PC-3 (cell line): ENCODE data around the gene PAPOLB. TPM values are rescaled to one million over a fixed set of nuclear protein-coding genes. Genes with fewer than 3 reads are reported as not detected.

Source experiments
- ATAC-seq: fragments of 200-7000 bp; cut with Tn5 transposase; 2 replicates; pipeline ENCODE4 v1.9.1; 2020; ENCODE audit warnings: mild to moderate bottlenecking, moderate library complexity
- BruUV-seq: library from RNA; stranded (reverse); fragments of 400-500 nt; replicated peaks from 2 replicates; lab custom pipeline; 2021; lab: Mats Ljungman, UMichigan
- CTCF ChIA-PET: fragments of 300-600 bp; sonication (Branson Sonifier 250); formaldehyde crosslinking; loops from one replicate; lab custom pipeline; 2022; ENCODE audit warnings: antibody characterized with exemption; lab: Charles Lee
- POLR2A ChIA-PET: fragments of 300-600 bp; sonication (Branson Sonifier 250); formaldehyde crosslinking; loops from one replicate; lab custom pipeline; 2022; ENCODE audit warnings: antibody characterized with exemption; ENCODE audit not compliant: unreplicated experiment; lab: Charles Lee
- DNase-seq: peaks from one replicate; pipeline ENCODE4 v3.0.0-alpha.2; 2015
- H2AFZ ChIP-seq: fragments of 300-600 bp; sonication (generic); 2 replicates; pipeline ENCODE4 v1.6.0; 2016; ENCODE audit warnings: antibody characterized with exemption, low read length
- H3F3A ChIP-seq: fragments of 300-600 bp; sonication (generic); one replicate; pipeline ENCODE4 v1.6.0; 2017; ENCODE audit warnings: antibody characterized with exemption, low read length, control low read depth, mild to moderate bottlenecking; ENCODE audit not compliant: unreplicated experiment
- H3K27ac ChIP-seq: fragments of 300-600 bp; sonication (generic); 2 replicates; pipeline ENCODE4 v1.5.1; 2016; ENCODE audit warnings: mild to moderate bottlenecking, low read length
- H3K27me3 ChIP-seq: fragments of 300-600 bp; sonication (generic); 2 replicates; pipeline ENCODE4 v1.6.1; 2016; ENCODE audit warnings: low read length, mixed read lengths
- H3K36me3 ChIP-seq: fragments of 300-600 bp; sonication (generic); 2 replicates; pipeline ENCODE4 v1.6.1; 2016; ENCODE audit warnings: low read depth, mixed run types, low read length, mixed read lengths
- H3K4me1 ChIP-seq: fragments of 300-600 bp; sonication (generic); 2 replicates; pipeline ENCODE4 v1.5.1; 2016; ENCODE audit warnings: low read length; ENCODE audit not compliant: insufficient read depth
- H3K4me2 ChIP-seq: fragments of 300-600 bp; sonication (generic); 2 replicates; pipeline ENCODE4 v1.6.0; 2016; ENCODE audit warnings: low read length
- H3K4me3 ChIP-seq: fragments of 300-600 bp; sonication (generic); 2 replicates; pipeline ENCODE4 v1.5.1; 2016; ENCODE audit warnings: mild to moderate bottlenecking, low read length, mixed read lengths
- H3K79me2 ChIP-seq: fragments of 300-600 bp; sonication (generic); 2 replicates; pipeline ENCODE4 v1.6.1; 2017; ENCODE audit warnings: low read length, mixed read lengths
- H3K9ac ChIP-seq: fragments of 300-600 bp; sonication (generic); 2 replicates; pipeline ENCODE4 v1.6.0; 2016; ENCODE audit warnings: mild to moderate bottlenecking, low read length
- H3K9me2 ChIP-seq: fragments of 300-600 bp; sonication (generic); replicated peaks from 2 replicates; pipeline ENCODE4 v1.6.1; 2016; ENCODE audit warnings: mixed run types, low read length, mixed read lengths
- H3K9me3 ChIP-seq: fragments of 300-600 bp; sonication (generic); 2 replicates; pipeline ENCODE4 v1.6.1; 2016; ENCODE audit warnings: low read length, mixed read lengths
- H4K20me1 ChIP-seq: fragments of 300-600 bp; sonication (generic); 2 replicates; pipeline ENCODE4 v1.6.1; 2016; ENCODE audit warnings: low read length, mixed read lengths
- CTCF ChIP-seq: fragments of 300-600 bp; sonication (generic); conservative IDR thresholded peaks from 2 replicates; pipeline ENCODE4 v1.5.1; 2017; ENCODE audit warnings: antibody characterized with exemption, low read depth, mild to moderate bottlenecking, low read length
- EZH2 ChIP-seq: fragments of 300-600 bp; sonication (generic); IDR thresholded peaks from one replicate; pipeline ENCODE4 v1.6.1; 2017; ENCODE audit warnings: antibody characterized with exemption, mild to moderate bottlenecking, low read length; ENCODE audit not compliant: unreplicated experiment
- EZH2phosphoT487 ChIP-seq: fragments of 300-600 bp; sonication (generic); IDR thresholded peaks from 2 replicates; pipeline ENCODE4 v1.6.1; 2018; ENCODE audit warnings: mild to moderate bottlenecking, antibody characterized with exemption, low read length, borderline replicate concordance
- intact Hi-C: fragments of 100-400 bp; cut with micrococcal nuclease; formaldehyde crosslinking; loops from 2 replicates; pipeline ENCODE4 v1.9.0; 2023
- total RNA-seq: library from RNA; depleted of rRNA; stranded (reverse); fragments of >200 nt; gene quantifications from 2 replicates; pipeline ENCODE4 v1.2.3, GENCODE V29; 2014

PAPOLB gene
- total RNA-seq, 1 experiment from 2014 or later, result 0.29 TPM

- H3K9ac ChIP-seq, result no peak overlapping the region
- no peak overlapping the region for H2AFZ ChIP-seq
- H3K9me2 ChIP-seq, result no peaks in the 10 kb centered on the region
- ChIA-PET POLR2A (no interaction called here), CTCF (no interaction called here)
- no peaks in the 10 kb centered on the region for H4K20me1 ChIP-seq
- TF ChIP-seq EZH2phosphoT487, result no peak
- TF ChIP-seq CTCF, result no peak
- TF ChIP-seq EZH2, result no peak
- H3K79me2 ChIP-seq, result no peaks in the 10 kb centered on the region
- H3K4me1 ChIP-seq, result no peaks in the 10 kb centered on the region
- intact Hi-C loops, result no loop called here
- H3K27me3 ChIP-seq, result no peaks in the 10 kb centered on the region
- H3K4me3 ChIP-seq, result no peak overlapping the region
- ATAC-seq (no peak), DNase-seq (no peak)
- no peaks in the 10 kb centered on the region for H3K36me3 ChIP-seq
- no peak overlapping the region for H3K4me2 ChIP-seq
- H3K27ac ChIP-seq, result no peak overlapping the region
- no peaks in the 10 kb centered on the region for H3K9me3 ChIP-seq
- H3F3A ChIP-seq, result no peaks in the 10 kb centered on the region
- BruUV-seq, result no TSS peak
These were observed 10.3 kb upstream of the PAPOLB start for GRCh38 chr7:4871930-4872675.

GRCh38 chr7:4871056-4871680 is 9.3 kb upstream of the PAPOLB start:
- Histone ChIP-seq H3K36me3 (no peaks in the 10 kb centered on the region), H3F3A (no peaks in the 10 kb centered on the region), H3K9me2 (no peaks in the 10 kb centered on the region), H3K27ac (no peak overlapping the region), H3K9ac (no peak overlapping the region), H3K79me2 (no peaks in the 10 kb centered on the region), H4K20me1 (no peaks in the 10 kb centered on the region), H3K4me2 (no peak overlapping the region), H3K4me1 (no peaks in the 10 kb centered on the region), H3K4me3 (no peak overlapping the region), H3K9me3 (no peaks in the 10 kb centered on the region), H2AFZ (no peak overlapping the region), H3K27me3 (no peaks in the 10 kb centered on the region)
- CTCF ChIA-PET, result no interaction called here
- TF ChIP-seq EZH2 (no peak), CTCF (no peak), EZH2phosphoT487 (no peak)
- DNase-seq, result no peak
- intact Hi-C loops, result no loop called here
- BruUV-seq, result no TSS peak
- POLR2A ChIA-PET, result no interaction called here
- no peak for ATAC-seq

GRCh38 chr7:4868493-4868892 is 6.7 kb upstream of the PAPOLB start:
- Histone ChIP-seq H2AFZ (no peak overlapping the region), H3K9me3 (no peaks in the 10 kb centered on the region), H3K27me3 (no peaks in the 10 kb centered on the region), H3K36me3 (no peaks in the 10 kb centered on the region), H3K4me1 (no peaks in the 10 kb centered on the region), H4K20me1 (no peaks in the 10 kb centered on the region), H3F3A (no peaks in the 10 kb centered on the region), H3K27ac (no peak overlapping the region), H3K4me3 (no peak overlapping the region), H3K79me2 (no peaks in the 10 kb centered on the region), H3K4me2 (no peak overlapping the region), H3K9me2 (no peaks in the 10 kb centered on the region), H3K9ac (no peak overlapping the region)
- no peak for DNase-seq
- intact Hi-C loops, result no loop called here
- ATAC-seq, result no peak
- no TSS peak for BruUV-seq
- POLR2A ChIA-PET, result no interaction called here
- TF ChIP-seq EZH2, result no peak
- TF ChIP-seq EZH2phosphoT487, result no peak
- TF ChIP-seq CTCF, result no peak
- CTCF ChIA-PET, result no interaction called here
